Epithelial cell of proximal tubule (primary cell): ENCODE data around the gene RELT. TPM values are rescaled to one million over a fixed set of nuclear protein-coding genes. Genes with fewer than 3 reads are reported as not detected.

Source experiments
- DNase-seq: peaks from one replicate; pipeline ENCODE4 v3.0.0-alpha.2; 2011; ENCODE audit warnings: low read depth
- H3K4me3 ChIP-seq: 2 replicates; pipeline ENCODE4 v1.5.1; 2011; ENCODE audit warnings: low read depth, mild to moderate bottlenecking, low read length
- CTCF ChIP-seq: conservative IDR thresholded peaks from 2 replicates; pipeline ENCODE4 v1.5.1; 2012; ENCODE audit warnings: low read depth, mild to moderate bottlenecking, low read length
- total RNA-seq: library from RNA; depleted of rRNA; stranded (reverse); fragments of >200 nt; gene quantifications from 2 replicates; pipeline ENCODE4 v1.2.3, GENCODE V29; 2015

RELT gene
- total RNA-seq, 1 donor from 2014 or later: 9.1 TPM

- no peak overlapping the region for H3K4me3 ChIP-seq
- DNase-seq: no peak
- TF ChIP-seq CTCF: no peak
Observed at GRCh38 chr11:73365352-73366264, 10.6 kb upstream of the RELT start.

GRCh38 chr11:73366265-73366610 is 10.0 kb upstream of the RELT start:
- DNase-seq: no peak
- H3K4me3 ChIP-seq: no peak overlapping the region
- TF ChIP-seq CTCF: no peak

- DNase-seq: no peak
- H3K4me3 ChIP-seq: no peak overlapping the region
- TF ChIP-seq CTCF: no peak
Observed at GRCh38 chr11:73366953-73367352, 9.2 kb upstream of the RELT start.

- TF ChIP-seq CTCF: no peak
- no peak overlapping the region for H3K4me3 ChIP-seq
- DNase-seq: no peak
Observed at GRCh38 chr11:73367482-73368024, 8.6 kb upstream of the RELT start.

- peak; percentile 51 for TF ChIP-seq CTCF
- no peak for DNase-seq
- H3K4me3 ChIP-seq: no peak overlapping the region
Observed at GRCh38 chr11:73372375-73372993, 3.7 kb upstream of the RELT start.

GRCh38 chr11:73374151-73374550 is 2.0 kb upstream of the RELT start:
- DNase-seq: no peak
- H3K4me3 ChIP-seq: no peak overlapping the region
- no peak for TF ChIP-seq CTCF
